Hindlimb muscle (tissue), 1 donor: ENCODE data around the gene TTC17. TPM values are rescaled to one million over a fixed set of nuclear protein-coding genes. Genes with fewer than 3 reads are reported as not detected.
"Not testable (repeated sequence)": the region's sequence is repeated elsewhere in the genome, so short reads cannot be mapped to it uniquely, and the experiment has no call there.

ENCODE experiments used
- DNase-seq: peaks from one replicate; pipeline ENCODE4 v3.0.0-alpha.2; 2013
- polyA plus RNA-seq: library from polyadenylated mRNA; unstranded; fragments of 120-200 nt; gene quantifications from one replicate; pipeline ENCODE4 v1.2.1, GENCODE V29; 2013; ENCODE audit not compliant: insufficient read length

The TTC17 gene
- polyA plus RNA-seq, 1 donor = 64.4 TPM

DNA sequence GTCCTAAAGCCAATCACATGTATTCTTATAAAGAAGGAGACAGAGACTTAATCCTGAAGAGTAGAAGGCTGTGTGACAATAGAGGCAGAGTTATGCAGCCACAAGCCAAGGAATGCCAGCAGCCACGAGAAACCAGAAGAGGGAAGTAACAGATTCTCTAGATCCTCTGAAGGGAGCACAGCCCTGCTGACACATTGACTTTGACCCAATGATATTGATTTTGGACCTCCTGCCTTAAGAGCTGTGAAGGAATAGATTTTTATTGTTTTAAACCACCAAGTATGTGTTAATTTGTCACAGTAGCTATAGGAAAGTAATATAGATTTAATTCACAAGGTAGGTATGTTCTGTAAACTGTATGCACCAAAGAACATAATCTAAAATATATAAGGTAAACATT lies 103.6 kb downstream of the TTC17 start:
- no peak for DNase-seq

DNA sequence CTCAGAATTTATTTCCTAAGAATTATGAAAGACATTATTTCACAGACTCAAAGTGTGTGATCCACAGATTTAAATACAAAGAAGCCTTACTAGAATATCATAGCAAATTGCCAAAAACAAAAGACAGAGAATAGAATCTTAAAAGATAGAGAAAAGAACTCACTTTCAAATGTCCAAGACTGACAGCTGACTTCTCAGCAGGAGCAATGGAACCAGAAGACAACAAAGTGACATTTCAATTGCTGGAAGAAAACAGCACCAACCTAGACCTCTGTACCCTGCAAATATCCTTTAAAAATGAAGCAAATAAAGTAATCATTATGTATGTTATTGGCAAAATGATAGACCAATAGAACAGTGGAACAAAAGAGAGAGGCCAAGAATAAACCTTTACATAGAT lies 109.2 kb downstream of the TTC17 start:
- DNase-seq = no peak

DNA sequence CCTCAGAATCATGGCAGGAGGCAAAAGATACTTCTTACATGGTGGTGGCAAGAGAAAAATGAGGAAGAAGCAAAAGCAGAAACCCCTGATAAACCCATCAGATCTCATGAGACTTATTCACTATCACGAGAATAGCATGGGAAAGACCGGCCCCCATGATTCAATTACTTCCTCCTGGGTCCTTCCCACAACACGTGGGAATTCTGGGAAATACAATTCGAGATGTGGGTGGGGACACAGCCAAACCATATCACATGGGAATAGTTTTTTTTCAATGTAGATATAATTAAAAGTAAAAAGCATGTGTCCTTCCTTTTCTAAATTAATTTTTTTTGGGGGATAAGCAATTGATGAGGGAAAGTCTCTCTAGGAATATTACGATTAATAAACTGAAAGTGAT lies 118.8 kb downstream of the TTC17 start:
- not testable (repeated sequence) for DNase-seq

DNA sequence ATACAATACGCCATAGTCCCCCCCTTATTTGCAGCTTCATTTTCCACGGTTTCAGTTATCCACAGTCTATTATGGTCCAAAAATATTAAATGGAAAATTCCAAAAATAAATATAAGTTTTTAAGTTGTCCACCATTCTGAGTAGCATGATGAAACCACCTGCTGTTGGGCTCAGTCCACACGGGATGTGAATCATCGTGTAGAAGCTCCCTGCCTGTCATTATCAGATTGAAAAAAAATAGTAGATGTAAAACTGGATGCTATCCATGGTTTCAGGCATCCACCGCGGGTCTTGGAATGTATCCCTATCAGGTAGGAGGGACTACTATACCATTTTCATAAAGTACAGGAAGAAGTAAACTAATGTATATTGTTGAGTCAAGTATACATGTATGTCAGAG lies 127.4 kb downstream of the TTC17 start:
- DNase-seq = no peak

DNA sequence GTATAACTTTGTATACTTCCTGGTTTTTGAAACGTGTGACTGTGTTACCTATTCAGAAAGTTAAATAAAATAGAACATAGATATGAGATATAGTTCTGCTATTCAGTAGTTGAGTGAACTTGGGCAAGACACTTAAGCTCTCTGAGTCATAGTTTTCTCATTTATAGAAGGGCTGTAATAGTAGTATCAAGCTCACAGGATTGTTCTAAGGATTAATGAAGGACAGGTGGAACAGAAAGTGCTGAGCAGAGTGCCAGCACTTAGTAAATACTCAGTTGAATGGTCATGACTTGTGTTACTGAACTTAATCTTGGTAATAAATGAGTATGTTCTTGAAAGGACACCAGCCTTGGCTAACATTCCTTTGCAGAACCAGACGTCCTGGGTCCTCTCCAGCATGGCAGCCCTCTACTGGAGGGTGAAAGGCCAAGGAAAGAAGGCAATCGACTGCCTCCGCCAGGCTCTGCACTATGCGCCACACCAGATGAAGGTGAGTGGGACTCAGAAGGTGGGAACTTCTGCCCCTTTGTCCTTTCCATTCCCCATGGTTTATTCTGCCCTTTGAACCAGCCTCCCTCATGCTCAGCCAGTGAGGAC lies 131.2 kb downstream of the TTC17 start:
- no peak for DNase-seq

DNA sequence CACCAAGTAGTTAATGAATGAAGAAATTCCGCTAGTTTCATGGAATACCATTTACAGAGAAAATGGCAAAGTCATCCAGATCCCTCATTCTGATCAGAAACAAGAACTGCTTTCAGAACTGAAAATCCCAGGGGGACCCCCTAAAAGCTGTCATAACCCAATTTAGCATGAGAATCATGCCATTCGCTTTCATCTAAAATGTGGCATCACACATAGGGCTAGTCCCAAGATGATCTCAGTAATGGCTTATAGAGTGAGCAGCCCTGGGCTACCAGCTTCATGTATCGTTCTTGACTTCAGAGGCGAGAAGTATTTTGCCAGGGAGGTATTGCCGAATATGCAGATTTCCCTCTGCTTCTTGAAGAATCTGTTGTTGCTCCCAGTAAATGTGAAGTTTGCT lies 134.0 kb downstream of the TTC17 start:
- no peak for DNase-seq

DNA sequence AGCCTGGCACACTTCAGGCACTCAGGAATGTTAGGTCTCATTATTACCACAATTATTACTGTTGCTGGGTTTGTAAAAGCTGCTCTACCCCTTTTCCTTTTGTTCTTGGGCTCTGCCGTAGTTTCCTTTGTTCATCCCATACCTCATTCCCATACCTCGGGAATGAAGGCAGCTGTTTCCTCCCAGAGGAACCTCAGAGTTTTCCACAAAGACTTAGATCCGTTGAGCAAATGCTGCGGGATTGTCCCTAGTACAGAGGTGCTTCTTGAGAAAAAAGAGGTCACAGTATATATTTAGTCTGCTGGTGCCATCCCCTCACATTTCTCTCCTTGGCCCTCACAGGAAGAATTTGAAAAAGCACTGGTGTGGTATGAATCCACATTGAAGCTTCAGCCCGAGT lies 134.7 kb downstream of the TTC17 start:
- DNase-seq = no peak

DNA sequence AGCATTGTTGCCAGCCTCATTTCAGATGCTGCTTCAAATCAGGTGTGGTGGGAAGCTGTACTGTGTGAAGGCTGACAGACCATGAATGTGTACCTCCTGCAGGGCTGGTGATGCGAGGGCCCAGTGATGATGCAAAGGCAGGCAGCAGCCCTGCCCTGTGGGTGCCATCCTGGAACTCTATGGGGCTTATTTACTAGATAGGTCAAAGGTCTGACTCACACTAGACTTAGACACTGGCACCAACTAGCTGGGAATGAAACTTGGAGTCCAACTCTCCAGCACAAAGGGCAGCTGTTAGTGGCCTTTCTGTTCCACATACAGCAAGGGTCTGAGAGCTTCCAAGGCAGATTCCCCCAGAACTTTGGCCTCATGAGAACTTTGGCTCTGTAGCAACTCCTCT lies 138.4 kb downstream of the TTC17 start:
- no peak for DNase-seq

DNA sequence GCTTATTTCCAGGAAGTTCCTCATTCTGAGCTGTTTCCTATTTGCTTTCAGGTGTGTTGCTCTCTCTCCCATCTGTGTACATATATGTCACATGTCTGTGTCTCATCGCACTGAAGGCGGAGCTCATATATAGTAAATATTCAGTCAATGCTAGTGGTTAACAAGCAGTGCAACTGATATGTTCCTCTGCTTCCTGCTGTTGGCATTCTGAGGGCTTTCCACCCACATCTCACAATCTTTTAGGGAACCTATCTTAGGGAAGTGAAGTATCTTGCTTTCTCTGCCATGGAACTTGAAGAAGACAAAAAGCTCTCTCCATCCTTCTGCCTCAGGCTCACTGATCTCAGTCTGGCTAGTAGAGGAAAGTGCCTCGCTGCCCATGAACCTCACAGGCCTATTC lies 139.8 kb downstream of the TTC17 start:
- no peak for DNase-seq

DNA sequence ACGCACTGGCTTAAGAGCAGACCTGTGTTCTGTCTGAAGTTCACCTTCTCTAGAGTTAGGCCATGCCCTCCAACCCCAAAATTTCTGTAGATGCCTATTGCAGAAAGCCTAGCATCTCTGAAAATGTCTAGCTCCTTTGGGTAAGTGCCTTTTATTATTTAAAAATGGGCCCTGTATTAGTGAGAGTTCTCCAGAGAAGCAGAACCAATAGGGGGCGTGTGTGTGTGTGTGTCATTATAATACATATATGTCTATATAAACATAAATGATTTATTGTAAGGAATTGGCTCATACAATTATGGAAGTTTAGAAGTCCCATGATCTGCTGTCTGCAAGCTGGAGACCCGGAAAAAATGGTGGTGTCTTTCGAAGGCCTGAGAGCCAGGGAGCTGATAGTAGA lies 144.7 kb downstream of the TTC17 start:
- no peak for DNase-seq

DNA sequence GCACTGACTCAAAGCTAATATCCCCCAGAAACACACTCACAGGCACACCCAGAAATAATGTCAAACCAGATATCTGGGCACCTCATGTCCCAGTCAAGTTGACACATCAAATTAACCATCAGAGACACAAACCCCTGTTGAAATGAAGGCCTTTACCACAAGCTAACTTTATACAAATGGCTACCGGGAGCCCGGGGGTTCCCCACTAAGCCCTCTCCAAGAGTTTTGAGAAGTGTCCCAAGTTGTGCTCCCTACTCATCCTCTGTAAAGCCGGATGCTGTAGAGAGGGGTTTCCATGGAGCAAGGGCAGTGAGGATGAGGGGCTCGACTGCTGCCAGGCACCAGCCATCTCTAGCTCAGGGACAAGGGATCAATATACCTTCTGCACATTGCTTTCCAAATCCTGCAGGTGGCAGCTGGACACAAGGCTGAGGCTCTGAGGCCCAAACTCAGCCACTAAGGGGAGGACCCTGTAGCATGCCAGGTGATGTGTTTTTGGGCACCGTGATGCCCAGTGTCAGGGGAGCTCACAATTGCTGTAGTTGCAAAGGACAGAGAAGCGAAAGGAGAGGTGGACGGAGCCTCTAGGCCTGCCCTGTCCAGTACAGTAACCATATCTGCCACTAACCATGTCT lies 145.7 kb downstream of the TTC17 start:
- peak; percentile 12 for DNase-seq

DNA sequence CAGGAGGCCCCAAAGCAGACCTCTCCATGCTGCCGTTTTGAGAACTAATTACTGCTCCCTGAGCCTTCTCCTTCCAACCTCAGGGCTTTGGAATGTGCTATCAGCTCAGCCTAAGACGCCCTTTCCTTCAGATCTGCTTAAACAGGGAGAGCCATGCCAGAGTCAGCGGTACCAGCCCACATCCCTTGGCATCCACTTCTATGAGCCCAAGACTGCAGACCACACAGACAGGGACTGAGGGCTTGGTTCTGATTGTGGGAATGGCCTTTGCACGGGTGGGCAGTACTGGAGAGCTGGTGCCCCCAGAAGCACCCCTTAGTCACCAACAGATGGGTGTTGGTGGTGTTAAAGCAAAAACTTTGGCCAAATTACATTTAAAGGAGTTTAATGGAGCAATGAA lies 146.5 kb downstream of the TTC17 start:
- no peak for DNase-seq

DNA sequence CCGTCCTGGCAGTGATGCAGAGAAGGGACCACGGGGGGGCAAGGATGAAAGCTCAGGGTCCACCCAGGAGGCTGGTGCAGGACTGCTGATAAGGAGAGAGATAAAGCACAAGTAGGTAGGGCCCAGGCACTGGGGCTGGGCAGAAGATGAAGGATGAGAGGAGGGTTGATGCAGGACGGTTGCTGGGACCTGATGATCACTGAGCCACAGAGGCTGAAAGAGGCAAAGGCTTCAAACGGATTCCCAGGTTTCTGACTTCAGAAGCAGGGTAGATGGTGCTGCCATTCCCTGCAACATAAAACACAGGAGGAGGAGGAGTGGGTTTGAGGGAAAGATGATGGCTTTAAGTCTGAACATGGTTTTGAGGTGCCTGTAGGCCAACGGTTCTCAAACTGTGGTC lies 148.5 kb downstream of the TTC17 start:
- no peak for DNase-seq

DNA sequence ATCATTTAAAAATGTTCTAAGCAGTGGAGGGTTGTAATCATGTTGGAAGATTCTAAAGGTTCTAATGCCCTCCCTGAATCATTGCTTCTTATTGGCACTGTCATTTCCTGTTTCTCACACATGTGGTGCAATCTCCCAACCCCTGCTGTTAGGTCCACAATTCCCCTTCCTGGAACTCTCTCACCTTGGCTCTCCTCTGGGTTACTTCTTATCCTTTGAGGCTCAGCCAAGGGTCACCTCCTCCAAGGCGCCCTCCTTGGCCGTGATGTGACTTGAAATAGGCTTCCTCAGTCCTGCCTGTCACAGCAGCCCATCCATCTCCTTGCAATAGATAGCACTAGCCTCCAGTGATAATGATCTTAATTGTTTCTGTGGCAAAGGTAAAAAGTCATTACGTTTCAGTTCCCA lies 149.8 kb downstream of the TTC17 start:
- DNase-seq = no peak

DNA sequence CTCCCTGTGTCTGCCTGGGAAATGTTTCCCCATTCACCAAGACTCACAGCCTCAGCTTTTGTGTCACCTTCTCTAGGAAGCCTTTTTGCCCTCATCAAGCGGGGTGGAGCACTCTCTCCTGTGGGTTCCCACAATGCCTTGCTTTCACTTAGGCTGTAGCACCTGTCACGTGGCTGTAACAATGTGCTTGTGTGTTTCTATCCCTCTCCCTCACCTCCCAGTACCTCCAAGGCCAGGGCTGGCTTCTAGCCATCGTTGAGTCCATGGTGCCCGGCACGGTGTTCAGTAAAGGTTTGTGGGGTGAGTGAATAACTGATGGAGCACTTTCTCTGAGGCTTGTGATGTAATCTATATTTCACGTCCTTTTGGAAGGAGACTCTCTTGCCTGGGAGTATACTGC lies 153.2 kb downstream of the TTC17 start:
- no peak for DNase-seq

DNA sequence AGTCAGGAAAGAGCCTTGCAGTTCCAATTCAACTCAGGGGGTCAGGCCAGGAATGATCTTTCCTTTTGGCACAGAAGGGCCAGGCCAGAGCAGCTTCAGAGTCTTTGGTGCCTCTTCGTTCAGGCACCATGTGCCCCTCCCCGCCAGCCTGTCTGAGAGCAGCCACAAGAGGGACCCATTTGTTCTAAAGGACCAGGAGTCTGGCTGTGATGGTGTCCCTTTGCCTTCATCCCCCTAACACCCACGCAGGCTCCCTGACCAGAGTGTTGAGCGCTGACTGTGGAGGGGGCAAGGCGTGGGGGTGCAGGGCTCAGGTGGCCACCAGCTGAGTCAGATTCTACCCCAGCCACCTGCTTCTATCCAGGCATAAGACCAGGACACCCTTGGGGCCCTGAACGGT lies 156.4 kb downstream of the TTC17 start:
- DNase-seq = no peak

DNA sequence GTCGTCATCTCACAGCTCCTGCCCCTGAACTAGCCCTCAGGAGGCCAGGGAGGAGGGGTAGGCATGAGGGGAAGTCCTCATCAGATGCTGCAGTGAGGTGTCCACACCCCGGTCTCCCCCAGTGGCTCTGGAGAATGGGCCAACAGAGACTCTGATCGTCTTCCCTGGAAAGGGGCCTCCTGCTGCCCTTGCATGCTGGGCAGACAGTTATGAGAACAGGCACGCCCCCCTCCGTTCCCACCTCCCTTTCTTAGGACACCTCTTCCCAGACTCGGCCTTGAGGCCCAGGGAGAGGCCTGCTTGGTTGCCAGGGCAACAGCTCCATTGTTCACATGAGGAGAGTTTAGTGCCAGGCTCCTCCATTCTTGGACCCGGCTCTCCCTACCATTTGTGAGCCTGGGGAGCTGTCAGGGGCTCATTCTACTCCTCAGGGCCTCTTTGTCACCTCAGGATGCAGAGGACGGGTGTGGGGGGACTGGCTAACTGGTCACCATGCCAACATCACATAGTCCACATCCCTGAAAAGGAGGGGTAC lies 157.7 kb downstream of the TTC17 start:
- DNase-seq = no peak

DNA sequence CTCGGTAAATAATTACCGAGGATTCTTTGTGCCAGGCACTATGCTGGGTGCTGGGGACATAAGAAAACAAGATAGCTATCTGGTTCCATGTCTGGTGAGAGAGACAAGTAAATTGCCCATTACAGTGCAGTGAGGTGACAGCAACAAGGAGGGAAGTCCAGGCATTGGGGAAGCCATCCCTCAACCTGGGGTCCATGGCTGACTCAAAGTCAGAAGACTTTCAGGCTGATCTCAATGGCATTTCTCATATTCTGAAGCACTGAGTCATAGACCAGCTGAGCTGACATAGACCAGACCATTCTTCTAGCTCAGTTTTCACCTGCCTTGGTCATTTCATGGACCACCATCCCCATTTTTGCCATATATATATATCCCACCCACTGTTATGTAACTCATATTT lies 158.8 kb downstream of the TTC17 start:
- DNase-seq = no peak

DNA sequence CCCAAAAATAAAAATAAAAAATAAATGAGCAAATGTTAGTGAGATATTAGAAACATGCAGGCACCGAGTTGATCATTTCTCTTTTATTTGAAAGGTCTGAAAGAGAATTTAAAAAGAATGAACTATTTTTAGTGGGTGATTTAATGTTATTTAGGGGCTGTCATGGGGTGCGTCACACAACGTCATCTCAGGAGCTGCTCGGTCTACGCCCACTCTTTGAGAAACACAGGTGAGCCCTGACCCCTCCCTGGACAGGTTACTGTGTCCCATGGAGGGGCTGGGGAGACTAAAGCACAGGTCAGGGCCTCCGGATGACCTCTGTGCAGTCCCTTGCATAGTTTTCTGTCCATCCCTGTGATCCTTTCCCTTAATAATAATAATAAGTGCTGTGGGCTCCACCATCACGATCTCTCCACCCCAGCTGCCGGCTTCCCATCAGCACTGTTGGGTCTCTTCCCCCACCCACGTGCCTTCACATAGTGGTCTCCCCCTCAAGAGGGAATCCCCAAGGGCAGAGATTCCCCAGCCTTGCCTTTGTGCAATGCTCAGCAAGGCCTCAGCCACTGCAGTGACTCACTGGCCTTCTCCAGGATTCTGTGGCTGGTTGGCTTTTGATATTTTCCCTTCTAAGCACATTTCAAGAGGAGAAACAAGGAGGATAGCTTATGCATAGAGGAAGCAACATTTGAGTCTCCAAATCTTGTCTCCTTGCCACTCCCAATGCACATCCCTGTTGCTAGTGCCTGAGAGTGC lies 159.9 kb downstream of the TTC17 start:
- no peak for DNase-seq

DNA sequence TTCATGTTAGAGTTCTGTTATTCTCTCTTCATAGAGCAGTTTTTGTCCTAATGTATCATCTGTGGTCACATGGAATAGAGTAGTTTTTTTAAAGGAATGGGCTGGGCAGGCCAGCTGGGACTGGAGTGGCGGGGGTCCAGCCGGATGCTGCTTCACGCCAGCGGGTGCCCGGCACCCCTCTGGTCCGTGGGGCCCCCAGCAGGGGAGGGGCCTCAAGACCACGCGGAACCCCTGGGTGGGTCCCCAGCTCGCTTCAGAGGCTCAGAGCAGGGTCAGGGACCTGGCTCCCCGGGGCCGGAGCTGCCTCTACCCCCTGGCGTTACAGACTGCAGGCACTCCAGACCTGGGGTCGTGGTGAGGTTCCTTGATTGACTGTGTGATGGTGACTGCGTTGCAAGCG lies 162.8 kb downstream of the TTC17 start:
- DNase-seq = no peak

DNA sequence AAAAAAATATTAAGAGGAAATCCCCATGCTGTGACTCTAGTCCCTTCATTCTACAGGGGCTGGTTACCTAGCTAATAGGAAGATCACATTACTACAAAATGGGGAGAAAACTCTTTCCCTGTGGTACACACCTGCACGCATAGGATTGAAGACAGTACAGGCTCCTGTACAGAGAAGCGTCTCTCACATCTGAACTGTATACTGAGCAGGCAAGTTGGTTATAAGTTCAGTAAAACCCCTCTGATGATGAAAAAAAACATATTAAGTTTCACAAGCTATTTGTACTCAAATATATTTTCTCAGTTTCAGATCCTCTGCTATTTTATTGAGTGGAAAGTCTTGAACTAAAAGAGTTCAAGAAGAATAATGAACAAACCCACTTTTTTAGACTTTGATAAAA lies 164.9 kb downstream of the TTC17 start:
- no peak for DNase-seq

DNA sequence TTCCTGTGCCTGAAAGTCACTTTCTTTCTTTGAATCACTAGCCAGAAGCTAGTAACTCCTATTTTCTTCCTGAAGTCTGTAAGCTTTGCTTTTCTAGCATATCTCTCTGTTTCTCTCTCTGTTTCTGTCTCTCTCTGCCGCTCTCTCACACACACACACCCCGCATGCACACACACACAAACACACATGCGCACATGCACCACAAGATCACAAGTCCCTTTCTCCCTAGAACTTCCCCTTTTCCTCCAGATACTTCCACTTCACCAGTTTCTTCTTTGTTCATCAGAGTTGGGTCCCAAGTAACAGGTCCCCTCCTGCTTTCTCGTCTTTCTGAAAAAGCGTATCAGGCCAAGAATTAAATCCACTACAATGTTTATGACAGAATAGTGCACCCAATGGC lies 173.3 kb downstream of the TTC17 start:
- no peak for DNase-seq

DNA sequence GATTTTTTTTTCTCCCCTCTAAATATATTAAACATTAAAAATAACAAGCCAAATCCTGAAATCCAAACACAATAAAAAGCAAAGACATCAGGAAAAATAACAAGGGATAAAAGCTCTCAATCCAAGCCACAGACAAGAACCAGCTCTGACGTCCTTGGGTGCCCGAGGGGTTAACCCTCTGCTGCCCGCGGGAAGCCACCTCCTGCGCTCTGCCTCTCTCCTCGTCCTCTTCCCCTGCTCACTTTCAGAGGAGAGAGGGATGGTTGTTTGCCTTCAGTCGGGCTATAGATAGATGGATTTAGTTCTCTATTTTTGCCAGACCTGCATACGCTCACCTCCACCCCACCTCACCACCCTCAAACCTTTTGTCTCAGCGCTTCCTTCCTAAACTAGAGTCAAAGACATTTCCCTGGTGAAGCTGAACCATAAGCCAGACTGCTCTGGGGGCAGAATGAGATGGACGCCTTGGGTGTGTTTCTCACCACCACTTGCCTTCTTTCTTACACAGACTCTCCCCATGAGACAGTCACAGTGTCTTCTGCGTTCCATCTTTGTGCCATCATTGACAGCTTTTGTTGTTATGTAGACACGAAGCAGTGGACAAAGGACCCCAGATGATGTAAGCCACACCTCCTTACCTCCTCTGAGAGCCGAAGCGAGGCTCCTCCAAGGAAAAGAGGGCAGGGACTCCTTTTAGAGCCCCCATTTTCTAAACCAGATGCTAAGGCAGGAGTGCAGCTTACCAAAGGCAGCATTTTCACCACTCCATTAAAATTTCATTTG lies 179.3 kb downstream of the TTC17 start:
- no peak for DNase-seq
